GM13977 (cell line): Measurements from ENCODE around the gene VEGFB.

Experiments
- DNase-seq: peaks from one replicate; pipeline ENCODE4 v3.0.0; 2012; ENCODE audit warnings: low spot score
- in situ Hi-C: fragments of 300-500 bp; cut with MboI; formaldehyde crosslinking; loops from one replicate; pipeline ENCODE4 v1.12.0; 2022; ENCODE audit warnings: low sequenced_read_pairs, low pct_unique_long_range_greater_than_20kb, mixed read lengths, inconsistent platforms; ENCODE audit not compliant: unreplicated experiment
- TF ChIP-seq, protein P1 (sequence below): IDR thresholded peaks from 2 replicates; pipeline ENCODE4 v1.5.1; 2012; ENCODE audit warnings: mild to moderate bottlenecking, control low read depth; ENCODE audit not compliant: insufficient read depth; ENCODE audit errors: extremely low read depth, missing control alignments

The VEGFB gene

DNA sequence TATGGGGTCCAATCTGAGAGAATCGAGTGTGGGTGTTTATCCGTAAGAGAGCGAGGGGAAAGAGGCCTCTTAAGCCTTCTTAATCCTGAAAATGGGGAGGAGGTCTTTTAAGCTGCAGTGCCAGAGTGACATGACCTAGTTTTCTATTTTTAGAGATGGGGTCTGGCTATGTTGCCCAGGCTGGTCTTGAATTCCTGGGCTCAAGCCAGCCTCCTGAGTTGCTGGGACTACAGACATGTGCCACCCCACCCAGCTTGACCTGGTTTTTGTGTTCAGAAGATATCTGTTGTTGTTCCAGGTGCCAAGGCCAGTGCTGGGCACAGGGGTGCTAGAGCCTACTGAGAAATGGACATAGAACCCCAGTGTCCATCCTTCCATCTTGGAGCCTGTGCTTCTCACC, 48.7 kb downstream of the VEGFB start:
- in situ Hi-C loops: no loop called here
- TF ChIP-seq, protein P1, sequence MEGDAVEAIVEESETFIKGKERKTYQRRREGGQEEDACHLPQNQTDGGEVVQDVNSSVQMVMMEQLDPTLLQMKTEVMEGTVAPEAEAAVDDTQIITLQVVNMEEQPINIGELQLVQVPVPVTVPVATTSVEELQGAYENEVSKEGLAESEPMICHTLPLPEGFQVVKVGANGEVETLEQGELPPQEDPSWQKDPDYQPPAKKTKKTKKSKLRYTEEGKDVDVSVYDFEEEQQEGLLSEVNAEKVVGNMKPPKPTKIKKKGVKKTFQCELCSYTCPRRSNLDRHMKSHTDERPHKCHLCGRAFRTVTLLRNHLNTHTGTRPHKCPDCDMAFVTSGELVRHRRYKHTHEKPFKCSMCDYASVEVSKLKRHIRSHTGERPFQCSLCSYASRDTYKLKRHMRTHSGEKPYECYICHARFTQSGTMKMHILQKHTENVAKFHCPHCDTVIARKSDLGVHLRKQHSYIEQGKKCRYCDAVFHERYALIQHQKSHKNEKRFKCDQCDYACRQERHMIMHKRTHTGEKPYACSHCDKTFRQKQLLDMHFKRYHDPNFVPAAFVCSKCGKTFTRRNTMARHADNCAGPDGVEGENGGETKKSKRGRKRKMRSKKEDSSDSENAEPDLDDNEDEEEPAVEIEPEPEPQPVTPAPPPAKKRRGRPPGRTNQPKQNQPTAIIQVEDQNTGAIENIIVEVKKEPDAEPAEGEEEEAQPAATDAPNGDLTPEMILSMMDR: no peak
- DNase-seq: no peak

DNA sequence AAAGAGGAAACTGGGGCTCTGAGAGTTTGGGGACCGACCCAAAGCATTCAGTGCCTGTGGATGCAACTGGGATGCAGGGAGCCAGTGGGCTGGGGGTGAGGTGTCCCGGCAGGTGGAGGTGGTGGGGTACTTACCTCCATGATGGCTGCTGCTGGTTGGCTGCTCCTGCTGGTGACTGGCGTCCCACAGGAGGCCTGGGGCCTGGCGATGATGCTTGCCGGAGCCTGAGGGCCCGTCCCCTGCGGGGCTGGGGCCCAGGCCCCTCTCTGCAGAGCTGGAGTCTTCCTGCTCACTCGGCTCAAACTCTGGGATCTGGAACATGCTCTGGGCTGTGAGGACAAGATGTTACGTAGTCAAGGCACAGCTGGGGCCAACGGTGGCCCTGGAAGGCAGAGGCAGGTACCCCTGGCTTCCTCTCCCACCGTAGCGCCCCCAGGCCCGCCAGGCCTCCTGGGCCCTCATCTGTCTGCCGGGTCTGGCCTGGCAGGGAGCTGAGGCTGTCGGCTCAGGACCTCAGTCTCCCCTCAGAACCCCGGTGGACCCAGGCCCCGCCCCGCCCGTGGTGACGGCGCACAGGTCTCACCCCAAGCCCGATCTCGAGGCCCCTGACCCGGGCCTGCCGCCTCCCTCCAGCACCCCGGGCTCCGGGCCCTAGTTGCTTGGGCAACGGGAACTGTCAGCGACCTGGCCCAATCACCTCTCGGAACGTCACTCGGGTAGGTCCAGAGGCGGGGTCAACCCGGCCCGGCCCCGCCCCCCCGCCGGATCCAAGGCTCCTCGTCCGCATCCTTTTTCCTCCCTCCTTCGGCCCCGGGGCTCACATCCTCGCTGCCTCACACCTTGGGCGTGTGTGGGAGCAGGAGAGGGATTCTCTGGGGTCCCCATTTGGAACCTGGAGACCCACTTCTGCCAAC, 49.9 kb downstream of the VEGFB start, which contains the start of gene BAD:
Gene BAD (minus strand): TSS at position 618 of the 914 bp plus-strand sequence. CDS start 297 bp downstream, at position 321.
- DNase-seq: peak; percentile 99
- in situ Hi-C loops: no loop called here
- TF ChIP-seq, protein P1: no peak

DNA sequence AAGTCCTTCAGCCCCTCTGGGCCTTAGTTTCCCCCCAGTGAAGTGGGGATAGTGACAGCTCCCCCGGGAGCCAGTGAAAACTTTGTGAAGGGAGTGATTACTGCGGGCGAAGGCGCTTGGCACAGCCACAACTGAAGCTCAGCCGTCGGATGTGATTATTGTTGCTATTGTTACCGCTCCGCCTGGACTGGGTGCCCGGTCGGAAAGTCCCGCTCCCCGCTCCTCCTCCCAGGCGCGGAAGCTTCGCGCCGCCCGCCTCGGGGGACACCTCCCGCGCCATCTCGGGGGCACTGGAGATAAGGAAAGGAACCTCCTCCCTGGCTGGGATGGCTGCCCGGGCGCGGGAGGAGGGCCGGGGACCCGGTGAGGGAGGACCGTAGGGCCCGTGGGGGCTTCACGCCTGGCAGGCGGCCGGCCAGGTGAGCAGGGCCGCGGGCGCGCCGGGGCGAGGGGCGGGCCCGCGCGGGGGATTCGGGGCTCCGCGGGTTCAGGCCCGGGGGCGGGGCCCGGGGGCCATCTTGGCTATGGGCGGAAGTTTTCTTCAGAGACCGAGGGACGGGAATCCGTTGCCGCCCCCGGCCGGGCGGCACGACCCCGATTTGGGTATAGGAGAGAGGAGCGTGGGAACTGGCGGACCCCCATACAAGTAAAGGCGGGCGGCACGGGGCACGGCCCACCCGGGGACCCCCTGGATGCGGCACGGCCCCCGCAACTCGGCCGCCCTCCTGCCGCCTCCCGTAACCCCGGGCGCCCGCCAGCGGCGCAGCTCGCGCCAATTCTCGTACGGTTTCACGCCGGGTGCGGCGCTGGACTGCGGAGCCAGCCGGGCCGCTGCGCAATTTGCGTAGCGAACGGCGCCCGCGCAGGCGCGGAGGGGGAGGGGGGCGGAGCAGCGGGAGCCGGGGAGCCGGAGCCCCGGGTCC, 50.8 kb downstream of the VEGFB start, which contains the start of gene GPR137:
Gene GPR137 (plus strand): TSS at position 887 of the 923 bp plus-strand sequence. CDS start 677 bp downstream, outside the sequence.
- in situ Hi-C loops: no loop called here
- DNase-seq: peak; percentile 97
- TF ChIP-seq, protein P1: no peak

DNA sequence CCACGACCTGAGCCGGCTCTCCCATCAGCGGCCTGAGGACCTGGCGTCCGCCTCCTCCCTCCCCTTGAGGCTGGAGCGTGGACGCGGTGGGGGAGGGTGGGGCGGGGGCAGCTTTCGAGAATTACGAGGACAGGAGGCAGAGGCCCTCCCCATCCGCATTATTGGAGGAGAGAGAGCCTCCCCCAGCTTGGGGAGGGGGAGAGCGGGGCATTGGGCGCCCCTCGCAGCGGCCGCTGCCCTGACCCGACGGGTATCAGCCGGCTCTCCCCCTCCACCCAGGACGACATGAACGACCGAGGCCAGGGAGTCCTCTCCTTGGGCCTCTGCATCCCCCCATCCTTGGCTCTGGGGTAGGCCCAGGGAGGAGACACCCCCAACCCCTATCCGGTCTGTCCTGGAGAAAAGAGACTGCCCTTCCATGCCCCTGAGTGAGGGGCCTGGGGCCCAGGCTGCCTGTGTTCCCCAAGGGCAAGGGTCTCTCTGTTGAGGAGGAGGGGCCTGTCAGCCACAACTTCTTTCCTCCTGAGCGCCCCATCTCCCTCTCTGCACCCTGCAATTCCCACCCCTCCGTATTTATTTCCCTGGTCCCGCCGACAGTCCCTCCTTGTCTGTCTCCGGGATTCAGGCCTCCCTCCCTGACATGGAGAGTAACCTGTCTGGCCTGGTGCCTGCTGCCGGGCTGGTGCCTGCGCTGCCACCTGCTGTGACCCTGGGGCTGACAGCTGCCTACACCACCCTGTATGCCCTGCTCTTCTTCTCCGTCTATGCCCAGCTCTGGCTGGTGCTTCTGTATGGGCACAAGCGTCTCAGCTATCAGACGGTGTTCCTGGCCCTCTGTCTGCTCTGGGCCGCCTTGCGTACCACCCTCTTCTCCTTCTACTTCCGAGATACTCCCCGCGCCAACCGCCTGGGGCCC, 51.8 kb downstream of the VEGFB start:
- TF ChIP-seq, protein P1: peak; percentile 45
- no peak for DNase-seq
- in situ Hi-C loops: no loop called here

DNA sequence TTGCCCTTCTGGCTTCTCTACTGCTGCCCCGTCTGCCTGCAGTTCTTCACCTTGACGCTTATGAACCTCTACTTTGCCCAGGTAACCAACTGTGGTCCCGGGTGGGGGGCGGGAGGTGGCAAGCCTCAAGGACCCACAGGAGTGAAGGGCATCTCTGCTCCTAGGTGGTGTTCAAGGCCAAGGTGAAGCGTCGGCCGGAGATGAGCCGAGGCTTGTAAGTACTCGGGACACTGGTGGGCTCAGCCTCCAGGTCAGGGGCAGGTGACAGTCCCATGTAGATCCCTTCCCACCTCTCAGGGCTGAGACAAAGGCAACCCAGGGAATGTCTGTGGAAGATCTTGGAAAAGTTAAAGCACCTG, 52.4 kb downstream of the VEGFB start:
- in situ Hi-C loops: no loop called here
- DNase-seq: no peak
- TF ChIP-seq, protein P1: no peak
